GM18499 (cell line): Measurements from ENCODE around the gene GALR2.
"Not testable (repeated sequence)": the region's sequence is repeated elsewhere in the genome, so short reads cannot be mapped to it uniquely, and the experiment has no call there.

Experiments
- ATAC-seq: cut with Tn5 transposase; IDR thresholded peaks from one replicate; pipeline ENCODE4 v1.9.1; 2021; ENCODE audit warnings: moderate number of reproducible peaks; ENCODE audit not compliant: insufficient read depth, unreplicated experiment

GALR2 gene

DNA sequence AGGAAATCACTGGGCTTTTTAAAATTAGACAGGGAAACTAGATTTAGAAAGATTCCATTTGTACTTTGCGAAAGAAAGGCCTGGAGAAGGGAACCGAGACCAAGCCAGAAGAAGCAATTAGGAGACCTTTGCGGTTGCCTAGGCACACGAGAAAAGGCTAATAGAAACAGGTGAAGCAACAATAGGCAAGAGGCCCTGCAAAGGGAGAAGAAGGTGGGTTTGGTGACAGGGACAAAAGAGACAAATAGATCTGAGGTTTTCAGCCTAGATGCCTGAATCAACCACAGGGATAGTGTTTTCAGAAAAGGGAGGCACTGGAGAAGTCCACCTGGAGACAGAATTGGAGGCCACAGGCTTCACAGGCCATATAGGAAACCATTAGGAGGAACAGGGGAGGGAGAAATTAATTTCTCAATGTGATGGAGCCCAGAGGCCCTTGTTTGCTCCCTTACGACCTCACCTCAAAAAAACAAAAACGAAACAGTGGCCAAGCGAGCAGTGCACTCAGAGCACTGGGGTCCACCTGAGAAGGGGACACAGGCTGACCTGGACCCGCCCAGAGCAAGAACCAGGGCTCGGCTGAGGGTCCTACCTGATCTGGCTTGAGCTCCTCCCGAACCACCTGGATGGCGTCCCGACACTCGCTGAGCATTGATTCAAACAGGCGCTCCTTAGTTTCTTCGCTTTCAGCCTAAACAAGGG, 24.6 kb upstream of the GALR2 start:
- no peak for ATAC-seq

- ATAC-seq = no peak
Observed at GRCh38 chr17:76050538-76051467, 23.8 kb upstream of the GALR2 start.

- no peak for ATAC-seq
Observed at GRCh38 chr17:76051561-76051960, 23.0 kb upstream of the GALR2 start.

DNA sequence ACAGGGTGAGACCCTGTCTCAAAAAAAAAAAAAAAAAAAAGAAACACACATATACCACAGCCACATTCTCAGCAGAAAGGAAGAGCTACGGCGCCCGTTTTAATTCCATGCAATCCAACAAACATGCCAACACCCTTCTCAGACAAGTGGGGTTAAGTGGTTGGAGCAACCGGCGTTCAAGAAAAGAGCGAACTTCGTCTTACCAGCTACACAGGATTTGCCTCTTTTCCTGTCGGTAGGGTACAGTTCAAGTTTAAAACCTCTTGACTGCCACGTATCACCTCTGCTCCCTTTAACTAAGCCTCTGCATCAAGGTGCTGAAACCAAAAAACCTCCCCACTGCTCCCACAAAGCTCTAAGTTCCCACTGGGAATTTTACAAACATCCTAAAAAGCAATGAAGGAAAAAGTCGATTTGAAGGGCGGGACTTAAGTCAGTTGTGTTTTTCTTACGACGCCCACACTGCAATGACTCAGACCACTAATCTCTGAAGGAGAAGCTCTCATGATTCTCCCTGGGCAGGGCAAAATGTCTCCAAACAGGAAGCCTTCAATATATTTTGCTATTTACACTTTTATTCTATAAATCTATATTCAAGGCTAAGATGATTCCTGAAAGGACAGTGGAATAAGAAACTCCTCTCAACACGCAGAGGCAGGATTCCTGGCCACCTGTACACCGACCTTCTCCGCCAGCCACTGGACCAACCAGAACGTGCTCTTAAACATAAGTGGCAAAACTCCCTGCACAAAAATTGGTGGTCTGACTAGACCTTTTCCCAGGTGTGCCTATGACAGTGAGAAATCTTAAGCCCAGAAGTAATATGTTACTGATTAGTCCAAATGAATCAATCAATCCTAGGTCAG, 21.1 kb upstream of the GALR2 start:
- ATAC-seq = no peak

DNA sequence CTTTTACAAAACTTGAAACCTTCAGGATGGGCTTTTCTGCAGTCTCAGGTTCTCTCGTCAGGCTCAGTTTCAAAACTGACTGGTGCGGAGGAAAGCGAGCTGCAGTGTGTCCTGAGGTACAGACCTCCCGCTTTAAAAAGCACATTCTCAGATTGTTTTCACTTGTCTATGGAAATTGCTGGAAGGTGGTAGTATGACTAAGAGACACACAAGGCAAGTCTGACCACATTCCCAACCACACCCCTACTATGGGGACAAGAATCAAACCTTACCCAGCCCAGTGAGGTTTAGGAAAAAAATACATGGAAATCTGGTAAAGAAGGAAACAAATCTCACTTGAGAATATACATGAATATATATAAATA, 20.5 kb upstream of the GALR2 start:
- ATAC-seq = no peak

GRCh38 chr17:76056882-76057281, 17.7 kb upstream of the GALR2 start:
- ATAC-seq = no peak

DNA sequence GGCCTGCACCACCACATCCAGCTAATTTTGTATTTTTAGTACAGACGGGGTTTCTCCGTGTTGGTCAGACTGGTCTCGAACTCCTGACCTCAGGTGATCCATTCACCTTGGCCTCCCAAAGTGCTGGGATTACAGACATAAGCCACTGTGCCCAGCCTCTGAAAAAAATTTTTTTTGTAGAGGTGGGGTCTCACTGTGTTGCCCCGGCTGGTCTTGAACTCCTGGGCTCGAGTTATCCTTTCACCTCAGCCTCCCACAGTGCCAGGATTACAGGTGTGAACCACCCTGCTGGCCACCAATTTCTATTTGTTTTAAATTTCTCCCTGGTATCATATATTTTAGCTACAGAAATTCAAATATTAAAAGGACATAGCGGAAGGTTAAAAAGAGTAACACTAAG, 16.3 kb upstream of the GALR2 start:
- ATAC-seq = not testable (repeated sequence)

- no peak for ATAC-seq
Observed at GRCh38 chr17:76063875-76064546, 10.6 kb upstream of the GALR2 start.

GRCh38 chr17:76065775-76066174, 8.8 kb upstream of the GALR2 start:
- ATAC-seq = no peak

DNA sequence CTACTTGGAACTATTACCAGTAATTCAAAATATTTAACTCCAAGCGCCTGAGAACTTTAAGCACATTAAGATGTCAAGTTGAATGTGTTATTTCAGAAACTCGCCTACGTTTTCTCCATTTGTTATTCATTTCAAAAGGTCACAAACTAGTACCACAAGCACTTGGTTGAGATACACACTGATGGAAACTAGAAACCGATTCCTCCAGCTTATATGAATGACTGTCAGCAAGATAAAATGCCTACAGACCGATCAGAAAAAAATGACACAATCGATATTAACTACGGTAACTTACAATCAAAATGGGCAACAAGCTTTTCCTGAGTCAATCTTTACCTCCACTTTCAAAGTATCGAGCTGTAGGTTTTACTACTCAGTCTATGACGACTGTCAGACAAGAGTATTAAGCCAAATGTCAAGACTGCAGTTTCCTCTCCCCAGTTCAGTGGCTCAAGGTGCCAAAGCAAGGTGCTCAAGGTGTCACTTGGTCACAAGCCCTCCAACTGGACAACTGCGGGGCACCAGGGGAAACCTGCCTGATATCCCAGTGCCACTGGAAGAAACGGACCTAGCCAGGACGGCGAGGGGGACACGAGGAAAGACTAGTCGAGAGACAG, 2.9 kb upstream of the GALR2 start:
- ATAC-seq = no peak

- ATAC-seq = no peak
Observed at GRCh38 chr17:76072148-76072858, 2.3 kb upstream of the GALR2 start, which contains the start of gene SRP68. SRP68 (minus strand) TSS chr17:76072517; CDS start chr17:76072491, 26 bp downstream.

- no peak for ATAC-seq
Observed at GRCh38 chr17:76075364-76076145, 974 bp downstream of the GALR2 start.

DNA sequence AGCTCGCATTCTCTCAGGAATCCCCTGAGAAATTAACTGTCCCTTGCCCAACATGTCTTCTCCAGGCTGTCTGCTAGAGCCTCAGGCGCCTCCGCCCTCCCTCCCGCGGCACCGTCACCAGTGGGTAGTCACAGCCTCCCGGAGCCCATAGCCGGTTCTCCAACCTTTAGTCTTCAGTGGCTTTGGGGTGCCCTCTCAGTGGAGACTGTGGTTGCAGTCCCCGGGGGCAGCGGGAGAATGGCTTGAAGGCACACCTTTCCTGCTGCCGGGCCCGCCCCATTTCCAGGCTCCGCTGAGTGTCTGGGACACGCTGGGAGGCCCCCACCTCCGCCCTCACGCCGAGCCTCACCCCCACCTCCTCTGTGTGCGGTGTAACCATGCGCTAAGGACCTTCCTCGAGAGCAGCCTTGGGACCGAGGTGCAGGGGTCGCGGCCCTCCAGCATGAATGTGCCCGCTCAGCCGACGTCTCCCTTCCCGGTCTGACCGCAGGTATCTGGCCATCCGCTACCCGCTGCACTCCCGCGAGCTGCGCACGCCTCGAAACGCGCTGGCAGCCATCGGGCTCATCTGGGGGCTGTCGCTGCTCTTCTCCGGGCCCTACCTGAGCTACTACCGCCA, 1.7 kb downstream of the GALR2 start:
- ATAC-seq = no peak

DNA sequence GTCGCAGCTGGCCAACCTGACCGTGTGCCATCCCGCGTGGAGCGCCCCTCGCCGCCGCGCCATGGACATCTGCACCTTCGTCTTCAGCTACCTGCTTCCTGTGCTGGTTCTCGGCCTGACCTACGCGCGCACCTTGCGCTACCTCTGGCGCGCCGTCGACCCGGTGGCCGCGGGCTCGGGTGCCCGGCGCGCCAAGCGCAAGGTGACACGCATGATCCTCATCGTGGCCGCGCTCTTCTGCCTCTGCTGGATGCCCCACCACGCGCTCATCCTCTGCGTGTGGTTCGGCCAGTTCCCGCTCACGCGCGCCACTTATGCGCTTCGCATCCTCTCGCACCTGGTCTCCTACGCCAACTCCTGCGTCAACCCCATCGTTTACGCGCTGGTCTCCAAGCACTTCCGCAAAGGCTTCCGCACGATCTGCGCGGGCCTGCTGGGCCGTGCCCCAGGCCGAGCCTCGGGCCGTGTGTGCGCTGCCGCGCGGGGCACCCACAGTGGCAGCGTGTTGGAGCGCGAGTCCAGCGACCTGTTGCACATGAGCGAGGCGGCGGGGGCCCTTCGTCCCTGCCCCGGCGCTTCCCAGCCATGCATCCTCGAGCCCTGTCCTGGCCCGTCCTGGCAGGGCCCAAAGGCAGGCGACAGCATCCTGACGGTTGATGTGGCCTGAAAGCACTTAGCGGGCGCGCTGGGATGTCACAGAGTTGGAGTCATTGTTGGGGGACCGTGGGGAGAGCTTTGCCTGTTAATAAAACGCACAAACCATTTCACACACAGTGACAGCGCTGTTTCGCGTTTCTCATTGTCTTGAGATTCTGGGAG, 2.4 kb downstream of the GALR2 start:
- no peak for ATAC-seq

DNA sequence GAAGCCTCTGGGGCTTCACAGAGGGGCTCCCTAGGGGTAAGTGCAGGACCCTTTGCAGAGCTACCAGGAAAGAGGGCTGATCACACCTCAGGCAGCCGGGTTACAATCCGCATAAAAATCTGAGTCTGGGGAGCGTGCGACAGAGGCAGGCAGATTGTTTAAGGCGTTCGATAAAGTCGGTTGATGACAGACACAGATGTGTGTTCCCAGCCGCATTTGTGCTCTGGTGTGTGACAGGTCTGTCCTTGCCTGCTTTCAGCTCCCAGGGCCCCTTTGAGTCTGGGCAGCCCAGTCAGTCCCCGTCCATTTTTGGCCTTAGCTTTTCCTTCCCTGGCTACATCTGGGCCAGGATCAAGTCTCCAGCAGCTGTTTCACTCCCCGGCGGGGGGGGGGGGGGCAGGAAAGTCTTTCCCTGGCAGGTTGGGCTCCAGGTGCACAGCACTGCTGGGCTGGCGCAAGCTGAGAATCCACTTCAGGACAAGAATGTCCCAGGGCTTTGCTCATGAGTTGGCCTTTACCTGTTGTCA, 3.1 kb downstream of the GALR2 start:
- no peak for ATAC-seq

DNA sequence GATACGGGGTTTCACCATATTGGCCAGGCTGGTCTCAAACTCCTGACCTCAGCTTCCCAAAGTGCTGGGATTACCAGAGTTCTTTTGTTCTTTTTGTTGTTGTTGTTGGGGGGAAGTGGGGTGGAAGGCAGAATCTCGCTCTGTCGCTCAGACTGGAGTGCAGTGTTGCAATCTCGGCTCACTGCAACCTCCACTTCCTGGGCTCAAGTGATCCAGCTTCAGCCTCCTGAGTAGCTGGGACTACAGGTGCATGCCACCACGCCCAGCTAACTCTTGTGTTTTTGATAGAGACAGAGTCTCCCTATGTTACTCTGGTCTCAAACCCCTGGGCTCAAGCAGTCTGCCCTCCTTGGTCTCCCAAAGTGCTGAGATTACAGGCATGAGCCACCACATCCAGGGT, 3.8 kb downstream of the GALR2 start:
- ATAC-seq = not testable (repeated sequence)
